GM23248 (cell line): Measurements from ENCODE around the gene GSE1. TPM values are rescaled to one million over a fixed set of nuclear protein-coding genes. Genes with fewer than 3 reads are reported as not detected.

ENCODE experiments used
- DNase-seq: peaks from one replicate; pipeline ENCODE4 v3.0.0-alpha.2; 2015
- H2AFZ ChIP-seq: fragments of 200-600 bp; sonication (generic); 2 replicates; pipeline ENCODE4 v1.6.1; 2016; ENCODE audit warnings: antibody characterized with exemption
- H3F3A ChIP-seq: fragments of 200-600 bp; sonication (generic); 2 replicates; pipeline ENCODE4 v1.6.1; 2016; ENCODE audit warnings: mild to moderate bottlenecking, antibody characterized with exemption, mixed run types; ENCODE audit not compliant: insufficient read depth
- H3K27ac ChIP-seq: fragments of 200-600 bp; sonication (generic); 2 replicates; pipeline ENCODE4 v1.5.1; 2016; ENCODE audit warnings: mild to moderate bottlenecking
- H3K27me3 ChIP-seq: fragments of 200-600 bp; sonication (generic); replicated peaks from 2 replicates; pipeline ENCODE4 v1.6.1; 2016; ENCODE audit warnings: mild to moderate bottlenecking; ENCODE audit not compliant: insufficient read depth
- H3K36me3 ChIP-seq: fragments of 200-600 bp; sonication (generic); 2 replicates; pipeline ENCODE4 v1.6.1; 2016; ENCODE audit warnings: low read depth, mild to moderate bottlenecking
- H3K4me1 ChIP-seq: fragments of 200-600 bp; sonication (generic); 2 replicates; pipeline ENCODE4 v1.6.1; 2016; ENCODE audit warnings: mild to moderate bottlenecking; ENCODE audit not compliant: insufficient read depth
- H3K4me2 ChIP-seq: fragments of 200-600 bp; sonication (generic); one replicate; pipeline ENCODE4 v1.6.1; 2016; ENCODE audit warnings: mild to moderate bottlenecking; ENCODE audit not compliant: unreplicated experiment
- H3K4me3 ChIP-seq: fragments of 200-600 bp; sonication (generic); 2 replicates; pipeline ENCODE4 v1.5.1; 2016; ENCODE audit warnings: mild to moderate bottlenecking
- H3K79me2 ChIP-seq: fragments of 200-600 bp; sonication (generic); 2 replicates; pipeline ENCODE4 v1.6.1; 2016; ENCODE audit warnings: mild to moderate bottlenecking; ENCODE audit not compliant: insufficient read depth
- H3K9ac ChIP-seq: fragments of 200-600 bp; sonication (generic); 2 replicates; pipeline ENCODE4 v1.6.1; 2016; ENCODE audit warnings: mild to moderate bottlenecking
- H3K9me2 ChIP-seq: fragments of 200-600 bp; sonication (generic); 2 replicates; pipeline ENCODE4 v1.6.1; 2016; ENCODE audit warnings: mixed run types, mild to moderate bottlenecking, moderate library complexity; ENCODE audit not compliant: insufficient read depth
- H3K9me3 ChIP-seq: fragments of 200-600 bp; sonication (generic); one replicate; pipeline ENCODE4 v1.6.1; 2017; ENCODE audit warnings: low read depth
- H4K20me1 ChIP-seq: fragments of 200-600 bp; sonication (generic); 2 replicates; pipeline ENCODE4 v1.6.0; 2016; ENCODE audit not compliant: insufficient read depth
- EZH2 ChIP-seq: fragments of 200-600 bp; sonication (generic); IDR thresholded peaks from 2 replicates; pipeline ENCODE4 v1.6.1; 2018; ENCODE audit warnings: antibody characterized with exemption, mild to moderate bottlenecking; ENCODE audit not compliant: insufficient read depth, poor library complexity, severe bottlenecking
- EZH2phosphoT487 ChIP-seq: fragments of 200-600 bp; sonication (generic); IDR thresholded peaks from 2 replicates; pipeline ENCODE4 v1.6.1; 2018; ENCODE audit warnings: antibody characterized with exemption, moderate library complexity, mild to moderate bottlenecking, low read depth; ENCODE audit not compliant: insufficient read depth
- WGBS, 2 experiments: methylation state at CpG; one replicate each; pipeline ENCODE4 v1.1.6; 2015 to 2017; ENCODE audit warnings: low lambda C conversion rate in 2 of 2, low coverage in 1 of 2; ENCODE audit errors: missing lambda C conversion rate in 2 of 2; 5-methylcytosine and 5-hydroxymethylcytosine counted together
- in situ Hi-C: fragments of 300-500 bp; cut with MboI; formaldehyde crosslinking; loops from 2 replicates; pipeline ENCODE4 v1.15.0; 2020
- polyA plus RNA-seq: library from polyadenylated mRNA; unstranded; fragments of >200 nt; fragmentation: Nextera tagmentation; extraction: Ambion mirVana; gene quantifications from 2 replicates; pipeline ENCODE4 v1.2.1, GENCODE V29; 2016
- total RNA-seq: library from RNA; depleted of rRNA; stranded (reverse); fragments of >200 nt; shearing (Covaris generic); gene quantifications from 2 replicates; pipeline ENCODE4 v1.2.3, GENCODE V29; 2014

The GSE1 gene
- total and polyA plus RNA-seq, 2 experiments from 2014 or later, result 11.6 to 35.1 TPM

- Histone ChIP-seq H3K79me2 (no peaks in the 10 kb centered on the region), H3K27me3 (peaks cover 16% of the 10 kb centered on the region), H3K9me3 (no peaks in the 10 kb centered on the region), H3K9ac (no peak overlapping the region), H4K20me1 (no peaks in the 10 kb centered on the region), H3K4me3 (no peak overlapping the region), H3F3A (no peaks in the 10 kb centered on the region), H3K27ac (no peak overlapping the region), H3K36me3 (no peaks in the 10 kb centered on the region), H3K4me1 (no peaks in the 10 kb centered on the region), H3K9me2 (no peaks in the 10 kb centered on the region), H2AFZ (no peak overlapping the region), H3K4me2 (no peak overlapping the region)
- in situ Hi-C loops, result no loop called here
- TF ChIP-seq EZH2, result no peak
- TF ChIP-seq EZH2phosphoT487, result no peak
- no peak for DNase-seq
- 69 to 74% methylated on average over 5 to 7 of the region's 7 CpGs for WGBS, 2 experiments
Observed at GRCh38 chr16:85698459-85698891, 85.4 kb downstream of the GSE1 start.

- 66 to 68% methylated on average over 12 of the region's 12 CpGs for WGBS, 2 experiments
- in situ Hi-C loops, result no loop called here
- no peak overlapping the region for H3K27ac ChIP-seq
- H3K27me3 ChIP-seq, result peaks cover 16% of the 10 kb centered on the region
- no peak for DNase-seq
- no peaks in the 10 kb centered on the region for H4K20me1 ChIP-seq
- no peaks in the 10 kb centered on the region for H3F3A ChIP-seq
- no peaks in the 10 kb centered on the region for H3K9me2 ChIP-seq
- H3K36me3 ChIP-seq, result no peaks in the 10 kb centered on the region
- no peaks in the 10 kb centered on the region for H3K9me3 ChIP-seq
- H3K4me2 ChIP-seq, result no peak overlapping the region
- no peaks in the 10 kb centered on the region for H3K79me2 ChIP-seq
- H2AFZ ChIP-seq, result no peak overlapping the region
- no peak overlapping the region for H3K9ac ChIP-seq
- H3K4me1 ChIP-seq, result no peaks in the 10 kb centered on the region
- H3K4me3 ChIP-seq, result no peak overlapping the region
- TF ChIP-seq EZH2, result no peak
- no peak for TF ChIP-seq EZH2phosphoT487
Observed at GRCh38 chr16:85698935-85699558, 85.9 kb downstream of the GSE1 start.

GRCh38 chr16:85699628-85700027, 86.5 kb downstream of the GSE1 start:
- in situ Hi-C loops, result no loop called here
- 8 to 10% methylated on average over 7 of the region's 7 CpGs for WGBS, 2 experiments
- no peak overlapping the region for H3K27ac ChIP-seq
- H3K4me3 ChIP-seq, result no peak overlapping the region
- H3K4me2 ChIP-seq, result no peak overlapping the region
- TF ChIP-seq EZH2phosphoT487 (no peak), EZH2 (no peak)
- H3K36me3 ChIP-seq, result no peaks in the 10 kb centered on the region
- no peaks in the 10 kb centered on the region for H3K9me3 ChIP-seq
- no peaks in the 10 kb centered on the region for H3K79me2 ChIP-seq
- peaks cover 16% of the 10 kb centered on the region for H3K27me3 ChIP-seq
- H2AFZ ChIP-seq, result no peak overlapping the region
- no peaks in the 10 kb centered on the region for H3K9me2 ChIP-seq
- no peaks in the 10 kb centered on the region for H4K20me1 ChIP-seq
- H3K9ac ChIP-seq, result no peak overlapping the region
- no peaks in the 10 kb centered on the region for H3F3A ChIP-seq
- H3K4me1 ChIP-seq, result no peaks in the 10 kb centered on the region
- DNase-seq, result peak; percentile 82

- no peak overlapping the region for H3K27ac ChIP-seq
- no peaks in the 10 kb centered on the region for H3K36me3 ChIP-seq
- 93 to 95% methylated on average over 7 to 11 of the region's 11 CpGs for WGBS, 2 experiments
- in situ Hi-C loops, result no loop called here
- no peaks in the 10 kb centered on the region for H3K9me2 ChIP-seq
- no peaks in the 10 kb centered on the region for H3K4me1 ChIP-seq
- DNase-seq, result no peak
- no peaks in the 10 kb centered on the region for H3F3A ChIP-seq
- H3K4me3 ChIP-seq, result no peak overlapping the region
- TF ChIP-seq EZH2 (no peak), EZH2phosphoT487 (no peak)
- no peaks in the 10 kb centered on the region for H4K20me1 ChIP-seq
- no peaks in the 10 kb centered on the region for H3K79me2 ChIP-seq
- H3K27me3 ChIP-seq, result no peaks in the 10 kb centered on the region
- H3K4me2 ChIP-seq, result no peak overlapping the region
- H3K9ac ChIP-seq, result no peak overlapping the region
- H3K9me3 ChIP-seq, result no peaks in the 10 kb centered on the region
- H2AFZ ChIP-seq, result no peak overlapping the region
Observed at GRCh38 chr16:85704011-85704410, 90.9 kb downstream of the GSE1 start.
